Endometrial microvascular endothelial cells (primary cell): ENCODE measurements around the gene P4HTM. TPM values are rescaled to one million over a fixed set of nuclear protein-coding genes. Genes with fewer than 3 reads are reported as not detected.

ENCODE experiments used
- in situ Hi-C: cut with HindIII; loops from 2 replicates; pipeline ENCODE4 v1.10.0; 2017; ENCODE audit warnings: low sequenced_read_pairs, low pct_unique_long_range_greater_than_20kb; ENCODE audit errors: inconsistent ontology term
- total RNA-seq: library from RNA; depleted of rRNA; stranded (reverse); fragments of >200 nt; gene quantifications from one replicate; pipeline ENCODE4 v1.2.3, GENCODE V29; 2015; ENCODE audit errors: inconsistent ontology term

Gene P4HTM
- total RNA-seq, 1 donor from 2014 or later, result 18.5 TPM

GRCh38 chr3:49020330-49021212, 30.5 kb downstream of the P4HTM start:
- in situ Hi-C loops, result no loop called here

DNA sequence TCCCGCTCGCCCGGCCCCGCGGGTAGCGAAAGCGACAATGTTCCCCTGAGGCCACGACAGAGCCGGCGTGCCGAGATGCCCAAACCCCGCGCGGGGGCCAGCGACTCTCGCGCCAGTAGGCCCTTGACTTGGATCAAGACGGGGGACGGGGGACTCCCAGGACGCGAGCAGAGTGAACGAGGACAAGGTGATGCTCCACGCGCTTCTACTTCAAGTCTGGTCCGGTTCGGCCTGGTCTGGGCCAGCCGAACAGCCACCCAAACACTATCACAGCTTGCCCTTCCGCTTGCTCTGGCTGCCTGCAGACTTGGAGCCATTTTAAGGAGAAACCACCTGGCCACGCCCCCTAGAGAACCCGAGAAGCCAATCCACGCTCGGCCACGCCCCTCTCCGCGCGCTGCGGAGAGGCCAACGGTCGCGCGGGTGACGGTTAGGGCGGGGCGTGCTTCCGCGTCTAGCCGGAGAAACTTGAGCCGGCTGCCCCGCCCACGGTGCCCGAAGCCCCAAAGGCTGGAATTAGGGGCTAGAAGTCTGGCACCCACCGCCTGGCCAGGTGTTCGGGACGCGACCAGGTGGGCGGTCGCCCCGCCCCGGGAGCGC, 31.3 kb downstream of the P4HTM start:
- in situ Hi-C loops, result no loop called here

DNA sequence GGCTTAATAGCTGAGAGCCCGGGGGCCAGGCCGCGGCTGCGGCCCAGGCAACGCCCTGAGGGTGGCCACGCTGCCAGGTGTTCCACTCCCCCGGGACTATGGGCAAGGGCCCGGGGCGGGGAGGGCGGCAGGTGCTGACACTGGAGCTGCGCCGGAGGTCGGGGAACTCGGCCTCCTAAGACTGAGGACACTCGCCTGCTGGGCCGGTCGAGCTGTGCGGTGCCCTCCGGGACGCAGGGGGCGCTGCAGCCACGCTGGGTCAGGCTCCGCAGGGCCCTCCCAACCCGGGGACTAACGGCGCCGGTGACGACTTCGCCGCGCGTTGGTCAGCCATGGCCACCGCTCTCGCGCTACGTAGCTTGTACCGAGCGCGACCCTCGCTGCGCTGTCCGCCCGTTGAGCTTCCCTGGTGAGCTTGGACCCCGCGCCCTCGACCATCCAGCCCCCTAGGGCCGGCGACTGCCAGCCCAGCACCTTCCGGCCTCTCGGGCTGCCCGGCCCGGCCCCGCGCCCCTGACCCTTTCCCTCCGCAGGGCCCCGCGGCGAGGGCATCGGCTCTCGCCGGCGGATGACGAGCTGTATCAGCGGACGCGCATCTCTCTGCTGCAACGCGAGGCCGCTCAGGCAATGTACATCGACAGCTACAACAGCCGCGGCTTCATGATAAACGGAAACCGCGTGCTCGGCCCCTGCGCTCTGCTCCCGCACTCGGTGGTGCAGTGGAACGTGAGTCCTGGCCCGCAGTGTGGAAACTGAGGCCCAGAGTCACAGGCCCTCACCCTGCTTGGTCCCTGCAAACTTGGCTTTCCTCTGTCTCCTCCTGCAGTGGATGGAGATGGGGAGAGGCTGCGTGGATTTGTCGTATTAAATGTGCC, 32.0 kb downstream of the P4HTM start, which contains the start of gene NDUFAF3:
Gene NDUFAF3 (plus strand): TSS at position 309 of the 875 bp plus-strand sequence. CDS start 24 bp downstream, at position 333.
- in situ Hi-C loops, result no loop called here

DNA sequence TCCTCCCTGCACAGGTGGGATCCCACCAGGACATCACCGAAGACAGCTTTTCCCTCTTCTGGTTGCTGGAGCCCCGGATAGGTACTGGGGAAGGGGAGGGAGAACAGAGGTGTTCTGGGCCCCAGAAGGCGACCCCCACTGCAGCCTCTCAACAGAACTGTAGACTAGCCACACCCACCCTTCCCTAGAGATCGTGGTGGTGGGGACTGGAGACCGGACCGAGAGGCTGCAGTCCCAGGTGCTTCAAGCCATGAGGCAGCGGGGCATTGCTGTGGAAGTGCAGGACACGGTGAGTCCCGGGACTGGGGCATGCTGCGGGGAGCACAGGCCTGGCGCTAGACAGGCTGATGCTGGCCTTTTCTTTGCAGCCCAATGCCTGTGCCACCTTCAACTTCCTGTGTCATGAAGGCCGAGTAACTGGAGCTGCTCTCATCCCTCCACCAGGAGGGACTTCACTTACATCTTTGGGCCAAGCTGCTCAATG, 32.7 kb downstream of the P4HTM start:
- in situ Hi-C loops, result no loop called here

DNA sequence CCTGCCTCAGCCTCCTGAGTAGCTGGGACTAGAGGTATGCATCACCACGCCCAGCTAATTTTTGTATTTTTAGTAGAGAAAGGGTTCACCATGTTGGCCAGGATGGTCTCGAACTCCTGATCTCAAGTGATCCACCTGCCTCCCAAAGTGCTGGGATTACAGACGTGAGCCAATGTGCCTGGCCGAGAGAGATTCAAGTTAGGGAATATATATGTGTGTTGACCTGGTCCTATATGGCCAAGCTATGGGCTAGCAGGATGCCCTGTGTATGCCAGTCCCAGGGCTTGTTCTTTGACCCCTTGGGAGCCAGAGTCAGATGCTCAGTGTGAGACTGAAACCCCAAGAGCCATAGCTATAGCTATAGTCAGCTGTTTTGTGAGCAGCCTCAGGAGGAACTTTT, 33.7 kb downstream of the P4HTM start:
- in situ Hi-C loops, result no loop called here

GRCh38 chr3:49024449-49024848, 34.4 kb downstream of the P4HTM start:
- in situ Hi-C loops, result no loop called here

- in situ Hi-C loops, result no loop called here
Measured at GRCh38 chr3:49025005-49025792, 35.2 kb downstream of the P4HTM start.

GRCh38 chr3:49025793-49026520, 35.9 kb downstream of the P4HTM start:
- in situ Hi-C loops, result no loop called here

DNA sequence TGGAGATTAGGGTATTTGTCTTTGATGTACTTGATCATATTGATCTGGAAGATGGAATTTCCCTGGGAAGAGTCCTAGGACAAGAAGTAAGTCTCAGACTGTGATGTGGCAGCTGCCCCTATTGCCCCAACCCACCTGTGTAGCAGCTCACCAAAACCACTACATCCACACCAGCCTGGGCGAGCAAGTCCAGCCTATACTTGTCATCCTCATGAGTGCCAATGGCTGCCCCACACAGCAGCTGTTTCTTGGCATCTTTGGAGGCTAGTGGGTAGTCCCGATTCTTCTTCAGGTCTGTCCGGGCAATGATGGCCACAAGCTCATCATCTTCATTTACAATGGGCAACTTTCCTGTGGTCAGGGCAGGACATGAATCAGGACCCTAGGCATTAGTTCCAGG, 36.5 kb downstream of the P4HTM start:
- in situ Hi-C loops, result no loop called here

DNA sequence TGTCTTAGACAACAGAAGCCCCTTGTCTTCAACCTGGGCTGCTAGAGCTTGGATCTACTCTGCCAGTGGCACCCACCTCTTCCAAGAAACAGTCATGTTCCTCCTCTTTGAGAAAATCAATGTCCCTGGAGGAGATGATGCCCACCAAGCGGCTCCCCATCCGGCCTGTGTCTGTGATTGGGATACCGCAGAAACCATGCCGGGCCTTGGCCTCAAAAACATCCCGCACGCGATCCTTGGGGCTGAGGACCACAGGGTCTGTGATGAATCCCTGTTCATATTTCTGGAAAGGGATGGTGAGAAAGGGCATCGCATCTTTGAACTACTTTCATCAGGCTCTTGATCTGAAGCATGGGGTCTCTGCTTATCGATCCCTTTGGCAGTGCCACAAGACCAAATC, 37.6 kb downstream of the P4HTM start:
- in situ Hi-C loops, result no loop called here

GRCh38 chr3:49028298-49028672, 38.2 kb downstream of the P4HTM start:
- in situ Hi-C loops, result no loop called here

DNA sequence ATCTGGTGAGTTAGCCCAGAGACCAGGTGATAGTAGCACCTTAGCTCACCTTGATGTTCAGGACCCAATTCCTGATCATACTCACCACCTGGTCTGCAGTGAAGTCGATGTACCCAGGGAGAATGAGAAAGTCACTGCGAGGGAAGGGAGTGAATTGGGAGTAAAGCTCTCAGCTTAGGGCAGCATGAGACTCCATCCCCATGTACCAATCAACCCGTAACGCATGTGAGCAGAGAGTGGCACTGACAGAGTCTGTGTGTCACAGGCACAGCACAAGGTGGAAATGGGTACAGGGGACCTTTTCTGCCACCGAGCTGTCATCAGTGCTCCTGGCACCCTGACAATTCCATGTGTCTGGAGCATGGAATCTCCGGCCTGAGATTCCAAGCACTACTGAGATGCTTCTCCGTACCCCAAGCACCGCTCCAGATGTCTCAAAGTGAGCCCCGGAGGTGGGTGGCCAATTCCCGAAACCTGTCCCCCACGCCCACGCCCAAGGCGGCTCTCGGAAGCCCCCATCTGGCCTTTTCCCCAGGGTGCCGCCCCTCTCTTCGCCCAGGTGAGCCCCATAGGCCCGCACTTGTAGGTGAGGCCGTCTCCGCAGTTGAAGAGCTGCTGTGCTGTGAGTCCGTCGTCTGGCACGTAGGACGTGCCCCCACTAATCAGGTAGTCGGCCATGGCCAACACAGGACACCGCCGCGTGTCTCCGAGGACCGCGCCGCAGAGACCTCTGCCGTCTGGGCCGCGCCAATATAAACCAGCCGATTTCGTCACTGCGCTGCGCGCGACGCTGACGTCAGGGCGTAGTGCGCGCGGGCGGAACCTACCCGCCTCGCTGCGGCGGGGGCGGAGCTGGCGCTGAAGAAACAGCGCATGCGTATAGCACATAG, 38.9 kb downstream of the P4HTM start, which contains the start of gene IMPDH2:
Gene IMPDH2 (minus strand): TSS at position 726 of the 890 bp plus-strand sequence. CDS start 48 bp downstream, at position 678.
- in situ Hi-C loops, result no loop called here

GRCh38 chr3:49029563-49029884, 39.5 kb downstream of the P4HTM start:
- in situ Hi-C loops, result no loop called here

GRCh38 chr3:49030321-49030720, 40.3 kb downstream of the P4HTM start:
- in situ Hi-C loops, result no loop called here

- in situ Hi-C loops, result no loop called here
Measured at GRCh38 chr3:49032646-49033304, 42.7 kb downstream of the P4HTM start.

- in situ Hi-C loops, result no loop called here
Measured at GRCh38 chr3:49034650-49035049, 44.6 kb downstream of the P4HTM start.

DNA sequence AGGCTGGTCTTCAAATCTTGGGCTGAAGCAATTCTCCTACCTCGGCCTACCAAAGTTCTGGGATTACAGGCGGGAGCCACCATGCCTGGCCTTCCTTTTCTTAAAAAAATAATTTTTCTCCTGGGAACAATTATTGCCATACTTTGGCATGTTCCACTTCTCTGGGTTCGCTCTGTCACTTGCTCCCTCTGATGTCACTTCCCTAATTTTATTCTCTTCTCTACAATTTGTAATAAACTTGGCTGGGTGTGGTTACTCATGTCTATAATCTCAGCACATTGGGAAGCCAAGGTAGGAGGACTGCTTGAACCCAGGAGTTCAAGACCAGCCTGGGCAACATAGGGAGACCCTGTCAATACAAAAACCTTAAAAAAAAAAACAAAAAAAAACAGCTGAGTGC, 45.2 kb downstream of the P4HTM start:
- in situ Hi-C loops, result no loop called here
